HepG2 (cell line): ENCODE measurements around the gene SEC61A2. TPM values are rescaled to one million over a fixed set of nuclear protein-coding genes. Genes with fewer than 3 reads are reported as not detected.
A peak's percentile ranks its signal among the peaks of the same experiment; 100 is the strongest.

Experiments used
- ATAC-seq: fragments of 200-7000 bp; cut with Tn5 transposase; 3 replicates; pipeline ENCODE4 v1.9.1; 2020; ENCODE audit warnings: mild to moderate bottlenecking, moderate library complexity
- Bru-seq: library from RNA; stranded (reverse); fragments of 400-500 nt; gene quantifications from one replicate; lab custom pipeline; 2021; lab: Mats Ljungman, UMichigan
- BruChase-seq, 2 experiments: library from RNA; stranded (reverse); fragments of 400-500 nt; gene quantifications; one replicate each; lab custom pipeline; 2021; lab: Mats Ljungman, UMichigan
- BruUV-seq: library from RNA; stranded (reverse); fragments of 400-500 nt; replicated peaks from 2 replicates; lab custom pipeline; 2021; lab: Mats Ljungman, UMichigan
- CTCF ChIA-PET: fragments of 300-600 bp; formaldehyde crosslinking; extraction: SDS; loops from one replicate; lab custom pipeline; 2021; ENCODE audit warnings: low total read pairs, inconsistent platforms, low intra/inter-chr PET ratio; lab: Yijun Ruan, JAX
- POLR2A ChIA-PET: fragments of 350-600 bp; sonication (Branson Sonifier 250); formaldehyde crosslinking; loops from one replicate; lab custom pipeline; 2020; ENCODE audit warnings: antibody characterized with exemption, inconsistent platforms; lab: Yijun Ruan, JAX
- DNase-seq: peaks from one replicate; pipeline ENCODE4 v3.0.0-alpha.2; 2015; ENCODE audit warnings: low spot score
- FAIRE-seq: peaks from 3 replicates; lab custom pipeline; 2011; peaks lifted over from hg19 to GRCh38; lab: Jason Lieb, UNC
- H2AFZ ChIP-seq: one replicate; pipeline ENCODE4 v1.6.1; 2011; ENCODE audit warnings: low read length, inconsistent platforms
- H3K27ac ChIP-seq: fragments of 300-600 bp; 3 replicates; pipeline ENCODE4 v1.8.0; 2011; ENCODE audit warnings: mixed run types, mild to moderate bottlenecking, mixed read lengths, low read length, inconsistent platforms; ENCODE audit not compliant: insufficient read depth; ENCODE audit errors: extremely low read length
- H3K27me3 ChIP-seq, 2 experiments: fragments of 200-600 bp in 1 of 2; 2 replicates in 1 of 2; 3 replicates in 1 of 2; pipeline versions ENCODE4 v1.6.0 to v1.8.0; 2011; ENCODE audit warnings: low read length in 2 of 2, mild to moderate bottlenecking in 2 of 2, moderate library complexity in 2 of 2, inconsistent platforms in 1 of 2; ENCODE audit not compliant: insufficient read depth in 2 of 2, control insufficient read depth in 1 of 2
- H3K36me3 ChIP-seq, 2 experiments: fragments of 200-600 bp in 1 of 2; replicated peaks in 1 of 2; 2 replicates in 1 of 2; 3 replicates in 1 of 2; pipeline versions ENCODE4 v1.5.1 to v1.8.0; 2011; ENCODE audit warnings: low read length in 2 of 2, inconsistent platforms in 1 of 2; ENCODE audit not compliant: insufficient read depth in 2 of 2, control insufficient read depth in 1 of 2
- H3K4me1 ChIP-seq: 2 replicates; pipeline ENCODE4 v1.5.1; 2012; ENCODE audit warnings: low read length, inconsistent platforms; ENCODE audit not compliant: insufficient read depth
- H3K4me2 ChIP-seq: 2 replicates; pipeline ENCODE4 v1.6.0; 2011; ENCODE audit warnings: low read depth, low read length, inconsistent platforms
- H3K4me3 ChIP-seq, 3 experiments: fragments of 200-600 bp in 1 of 3; sonication (generic), shearing (Covaris generic) in 1 of 3; replicated peaks in 1 of 3; 2 replicates each; pipeline ENCODE4 v1.5.1; 2011 to 2016; ENCODE audit warnings: low read length in 3 of 3, inconsistent platforms in 2 of 3, low read depth in 2 of 3, mild to moderate bottlenecking in 2 of 3, control low read depth in 1 of 3, mixed read lengths in 1 of 3; ENCODE audit not compliant: insufficient read depth in 1 of 3
- H3K79me2 ChIP-seq: one replicate; pipeline ENCODE4 v1.6.1; 2011; ENCODE audit warnings: low read length, inconsistent platforms; ENCODE audit not compliant: insufficient read depth
- H3K9ac ChIP-seq: 2 replicates; pipeline ENCODE4 v1.6.0; 2011; ENCODE audit warnings: mild to moderate bottlenecking, low read depth, low read length, inconsistent platforms; ENCODE audit not compliant: insufficient read depth
- H3K9me3 ChIP-seq: 2 replicates; pipeline ENCODE4 v1.5.1; 2012; ENCODE audit warnings: mild to moderate bottlenecking, low read length
- H4K20me1 ChIP-seq: 2 replicates; pipeline ENCODE4 v1.6.0; 2011; ENCODE audit warnings: inconsistent platforms, mild to moderate bottlenecking, low read length, moderate library complexity; ENCODE audit not compliant: insufficient read depth
- FOXP1 ChIP-seq, 2 experiments: fragments of 450-650 bp in 1 of 2; IDR thresholded peaks; 2 replicates each; pipeline ENCODE4 v1.6.1; 2017 to 2018; ENCODE audit warnings: antibody characterized with exemption in 1 of 2
- FUBP1 ChIP-seq: sonication (generic); formaldehyde crosslinking; IDR thresholded peaks from 2 replicates; pipeline ENCODE4 v1.5.1; 2020; ENCODE audit warnings: missing genetic modification reagents, mild to moderate bottlenecking, borderline replicate concordance
- IRX3 ChIP-seq: sonication (generic); formaldehyde crosslinking; IDR thresholded peaks from 2 replicates; pipeline ENCODE4 v1.8.1; 2023; ENCODE audit warnings: mild to moderate bottlenecking, low read depth, missing genetic modification reagents, borderline replicate concordance
- MAFG ChIP-seq: sonication (generic); formaldehyde crosslinking; IDR thresholded peaks from 2 replicates; pipeline ENCODE4 v1.5.1; 2020; ENCODE audit warnings: mild to moderate bottlenecking, missing genetic modification reagents
- ZFP82 ChIP-seq: sonication (generic); formaldehyde crosslinking; IDR thresholded peaks from 2 replicates; pipeline ENCODE4 v1.5.1; 2020; ENCODE audit warnings: mild to moderate bottlenecking, missing genetic modification reagents, borderline replicate concordance
- ZNF232 ChIP-seq: sonication (generic); formaldehyde crosslinking; IDR thresholded peaks from 2 replicates; pipeline ENCODE4 v1.4.0; 2020; ENCODE audit warnings: missing genetic modification reagents, borderline replicate concordance
- ZNF264 ChIP-seq: sonication (generic); formaldehyde crosslinking; IDR thresholded peaks from 2 replicates; pipeline ENCODE4 v1.4.0; 2020; ENCODE audit warnings: missing genetic modification reagents
- ZNF333 ChIP-seq: sonication (generic); formaldehyde crosslinking; IDR thresholded peaks from 2 replicates; pipeline ENCODE4 v1.4.0; 2020; ENCODE audit warnings: mild to moderate bottlenecking, missing genetic modification reagents, borderline replicate concordance
- ZNF496 ChIP-seq: sonication (generic); formaldehyde crosslinking; IDR thresholded peaks from 2 replicates; pipeline ENCODE4 v1.8.1; 2023; ENCODE audit warnings: mild to moderate bottlenecking, moderate library complexity, missing genetic modification reagents; ENCODE audit not compliant: insufficient replicate concordance
- ZNF513 ChIP-seq: sonication (generic); formaldehyde crosslinking; conservative IDR thresholded peaks from 2 replicates; pipeline ENCODE4 v1.5.0; 2020; ENCODE audit warnings: missing genetic modification reagents
- ZNF644 ChIP-seq: IDR thresholded peaks from 2 replicates; pipeline ENCODE4 v1.6.1; 2016; ENCODE audit warnings: low read depth
- WGBS: methylation state at CpG from one replicate; pipeline ENCODE4 v1.1.6; 2017; ENCODE audit warnings: low lambda C conversion rate; 5-methylcytosine and 5-hydroxymethylcytosine counted together
- in situ Hi-C: cut with HindIII; loops from 2 replicates; pipeline ENCODE4 v1.10.0; 2017; ENCODE audit warnings: low pct_unique_long_range_greater_than_20kb; ENCODE audit not compliant: extremely low pct_ligation_motif_present
- intact Hi-C: fragments of 100-400 bp; cut with micrococcal nuclease; formaldehyde crosslinking; loops from one replicate; pipeline ENCODE4 v1.10.0; 2022; ENCODE audit not compliant: unreplicated experiment
- long read RNA-seq, 2 experiments: library from RNA in 1 of 2; library from polyadenylated mRNA in 1 of 2; stranded (forward) in 1 of 2; unstranded in 1 of 2; transcript quantifications; one replicate each; pipeline ENCODE4 v2.0.0, GENCODE V29; 2019 to 2022
- polyA minus RNA-seq, 3 experiments: library from RNA; depleted of rRNA, polyadenylated mRNA; stranded (reverse); fragments of >200 nt; gene quantifications; 2 replicates each; pipeline ENCODE4 v1.2.3, GENCODE V29; 2011; ENCODE audit warnings: low replicate concordance in 1 of 3
- polyA plus RNA-seq, 8 experiments: library from polyadenylated mRNA; depleted of rRNA in 3 of 8; stranded (reverse) in 7 of 8; unstranded in 1 of 8; fragments of >200 nt; fragmentation: Illumina TruSeq in 4 of 8; extraction: Trizol in 4 of 8; gene quantifications; 2 replicates each; pipeline versions ENCODE4 v1.2.1 to v1.2.3, GENCODE V29; 2011 to 2016; ENCODE audit warnings: low read depth in 4 of 8, missing spikeins in 1 of 8, mixed read lengths in 1 of 8; ENCODE audit not compliant: insufficient read depth in 1 of 8
- total RNA-seq, 5 experiments: library from RNA; depleted of rRNA; stranded (reverse); fragments of >200 nt; fragmentation: Illumina TruSeq; extraction: Trizol; gene quantifications; 2 replicates each; pipeline ENCODE4 v1.2.3, GENCODE V29; 2016; ENCODE audit warnings: low read depth in 1 of 5
- TF ChIP-seq, protein P1 (sequence below): sonication (generic); formaldehyde crosslinking; IDR thresholded peaks from 2 replicates; pipeline ENCODE4 v1.4.0; 2020; ENCODE audit warnings: low read depth, mild to moderate bottlenecking, missing genetic modification reagents

SEC61A2 gene
- 4.5 and 7.4 TPM in 2 replicates for total RNA-seq (2016; rRNA removed; fragmentation: Illumina TruSeq; extraction: Trizol)
- total RNA-seq (2016; cell fraction: cytosol; rRNA removed; fragmentation: Illumina TruSeq; extraction: Trizol; ENCODE audit: low read depth) = 1.6 and 3.2 TPM in 2 replicates
- 3.9 and 9.7 TPM in 2 replicates for total RNA-seq (2016; cell fraction: insoluble cytoplasmic fraction; rRNA removed; fragmentation: Illumina TruSeq; extraction: Trizol)
- 3.3 and 3.7 TPM in 2 replicates for total RNA-seq (2016; cell fraction: membrane; rRNA removed; fragmentation: Illumina TruSeq; extraction: Trizol)
- total RNA-seq (2016; cell fraction: nucleus; rRNA removed; fragmentation: Illumina TruSeq; extraction: Trizol) = 13.4 and 18.7 TPM in 2 replicates
- 5.0 and 5.5 TPM in 2 replicates for polyA plus RNA-seq (2011; rRNA removed)
- 3.8 and 3.9 TPM in 2 replicates for polyA plus RNA-seq (2011; cell fraction: cytosol; rRNA removed)
- polyA plus RNA-seq (2011; cell fraction: nucleus; rRNA removed) = 8.4 and 8.6 TPM in 2 replicates
- 3.5 and 4.0 TPM in 2 replicates for polyA plus RNA-seq (2012)
- 2.1 and 2.8 TPM in 2 replicates for polyA plus RNA-seq (2016; cell fraction: cytosol; fragmentation: Illumina TruSeq; extraction: Trizol; ENCODE audit: low read depth)
- polyA plus RNA-seq (2016; cell fraction: insoluble cytoplasmic fraction; fragmentation: Illumina TruSeq; extraction: Trizol; ENCODE audit: low read depth) = 3.0 and 3.8 TPM in 2 replicates
- polyA plus RNA-seq (2016; cell fraction: membrane; fragmentation: Illumina TruSeq; extraction: Trizol; ENCODE audit: low read depth) = 2.4 and 3.6 TPM in 2 replicates
- 20.4 and 21.5 TPM in 2 replicates for polyA plus RNA-seq (2016; cell fraction: nucleus; fragmentation: Illumina TruSeq; extraction: Trizol; ENCODE audit: insufficient read depth, low read depth)
- 4.9 and 6.5 TPM in 2 replicates for polyA minus RNA-seq (2011; rRNA and poly(A)+ RNA removed; ENCODE audit: low replicate concordance)
- 2.9 and 4.6 TPM in 2 replicates for polyA minus RNA-seq (2011; cell fraction: cytosol; rRNA and poly(A)+ RNA removed)
- 5.7 and 9.1 TPM in 2 replicates for polyA minus RNA-seq (2011; cell fraction: nucleus; rRNA and poly(A)+ RNA removed)
- percentile 52 among the genes with signal in this experiment for Bru-seq, nascent RNA
- percentile 57 among the genes with signal in this experiment for BruChase-seq, experiment 1, labeled RNA remaining after a 6-hour chase
- BruChase-seq, experiment 2, labeled RNA remaining after a 2-hour chase = percentile 60 among the genes with signal in this experiment
- long read RNA-seq, experiment 1, transcript SEC61A2-201 (12 exons, 1,893 nt) = major isoform, 5 of 5 reads
- long read RNA-seq, experiment 1, partial matches to known transcripts = 0 of 5 reads
- long read RNA-seq, experiment 1, other reads (novel, unspliced or antisense) = 0 of 5 reads
- long read RNA-seq, experiment 2, partial matches to known transcripts = 0 of 8 reads
- long read RNA-seq, experiment 2, other reads (novel, unspliced or antisense) = 5 of 8 reads

DNA sequence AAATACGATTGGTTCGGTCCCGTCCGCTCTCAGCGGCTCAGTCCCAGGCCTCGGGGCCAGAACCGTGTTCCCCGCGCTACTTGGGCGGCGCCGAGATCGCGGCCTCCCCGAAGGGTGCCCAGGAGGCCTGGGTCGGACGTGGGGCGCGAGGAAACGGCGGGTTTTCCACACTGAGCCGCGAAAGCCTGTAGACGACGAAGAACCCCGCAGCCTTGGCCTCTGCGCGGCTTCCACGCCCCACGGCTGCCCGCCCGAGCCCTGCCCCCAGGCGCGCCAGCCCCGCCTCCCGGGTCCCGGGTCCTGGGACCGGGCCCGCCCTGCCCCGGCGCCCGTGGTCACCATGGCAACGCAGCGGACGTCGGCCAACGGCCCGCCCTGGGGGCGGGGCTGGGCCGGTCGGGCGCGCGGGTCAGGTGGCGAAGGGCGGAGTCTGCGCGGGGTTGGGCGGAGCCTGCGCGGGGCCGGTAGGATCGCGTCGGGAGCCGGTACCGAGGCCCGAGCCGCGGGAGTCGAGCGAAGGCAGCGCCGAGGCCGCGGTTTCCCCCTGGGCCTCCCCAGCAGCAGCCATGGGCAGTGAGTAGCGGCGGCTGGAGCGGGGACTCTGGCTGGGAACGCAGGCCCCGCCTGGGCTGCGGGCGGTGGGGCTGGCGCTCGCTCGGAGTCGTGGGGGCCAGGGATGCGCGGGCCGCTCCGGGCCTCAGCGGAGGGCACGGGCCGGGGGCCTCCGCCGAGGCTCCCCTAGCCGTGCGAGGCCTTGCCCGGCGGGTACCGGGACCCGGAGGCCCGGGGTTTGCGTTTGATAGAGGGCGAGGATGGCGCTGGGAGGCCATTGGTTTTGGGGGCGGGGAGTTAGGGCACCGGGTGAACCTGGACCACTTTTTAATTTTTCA, at the start of gene SEC61A2:
TSS of gene SEC61A2 (plus strand) at position 456 of the 890 bp plus-strand sequence. CDS start at position 567, 111 bp downstream.
- H3K4me2 ChIP-seq = peak within 1 kb of the TSS; percentile 82
- H3K27ac ChIP-seq = peak within 1 kb of the TSS; percentile 93
- peak within 1 kb of the TSS; percentile 89 for H3K9ac ChIP-seq
- peak; percentile 92 for ATAC-seq
- H3K4me3 ChIP-seq = peak within 1 kb of the TSS; percentile 82 to 99 (median 87)
- in situ Hi-C loops (no loop called here), intact Hi-C loops (loop anchor here (1.0 to 5.0 kb wide), 2 partner anchors 65 to 87 kb away; partner anchors contain the start of gene UPF2)
- ChIA-PET CTCF (no interaction called here), POLR2A (no interaction called here)
- H3K4me1 ChIP-seq = peaks cover 19% of the 10 kb centered on the region
- H3K36me3 ChIP-seq = 0 out of 5 replicates have a peak, but pooled peaks cover 0 to 3% of the 10 kb centered on the region in 2 experiments
- DNase-seq = peak; percentile 77
- H3K9me3 ChIP-seq = no peaks in the 10 kb centered on the region
- FAIRE-seq = no peak
- H2AFZ ChIP-seq = peak within 1 kb of the TSS; percentile 64
- no TSS peak for BruUV-seq
- WGBS = 0% methylated on average over 17 of the region's 108 CpGs
- no peaks in the 10 kb centered on the region for H3K79me2 ChIP-seq
- no peaks in the 10 kb centered on the region for H3K27me3 ChIP-seq
- H4K20me1 ChIP-seq = no peaks in the 10 kb centered on the region
- no peak for TF ChIP-seq FOXP1 (IDR thresholded peaks at IDR 0.05)
- TF ChIP-seq FOXP1 (CRISPR knock-in tag; IDR thresholded peaks at IDR 0.05) = no peak
- TF ChIP-seq IRX3 = peak; percentile 15; the same call in 1 of the 2 replicates
- TF ChIP-seq MAFG (CRISPR knock-in tag) = no peak
- TF ChIP-seq ZNF333 (CRISPR knock-in tag) = peak; percentile 69; the same call in 1 of the 2 replicates
- 0 out of 2 replicates have a peak, but pooled peaks have one; percentile 12 for TF ChIP-seq ZNF513
- no peak for TF ChIP-seq FUBP1 (CRISPR knock-in tag)
- peak; percentile 49; the same call in 1 of the 2 replicates for TF ChIP-seq ZNF232 (CRISPR knock-in tag)
- TF ChIP-seq ZNF264 (CRISPR knock-in tag) = 0 out of 2 replicates have a peak, but pooled peaks have one; percentile 37
- TF ChIP-seq ZNF644 (CRISPR knock-in tag) = no peak
- no peak for TF ChIP-seq ZNF496 (CRISPR knock-in tag)
- TF ChIP-seq, protein P1, sequence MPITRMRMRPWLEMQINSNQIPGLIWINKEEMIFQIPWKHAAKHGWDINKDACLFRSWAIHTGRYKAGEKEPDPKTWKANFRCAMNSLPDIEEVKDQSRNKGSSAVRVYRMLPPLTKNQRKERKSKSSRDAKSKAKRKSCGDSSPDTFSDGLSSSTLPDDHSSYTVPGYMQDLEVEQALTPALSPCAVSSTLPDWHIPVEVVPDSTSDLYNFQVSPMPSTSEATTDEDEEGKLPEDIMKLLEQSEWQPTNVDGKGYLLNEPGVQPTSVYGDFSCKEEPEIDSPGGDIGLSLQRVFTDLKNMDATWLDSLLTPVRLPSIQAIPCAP (CRISPR knock-in tag) = no peak
- peak; percentile 87; the same call in 1 of the 2 replicates for TF ChIP-seq ZFP82 (CRISPR knock-in tag)
